Chondrocyte (in vitro differentiated cells): ENCODE data around the gene ZNF229. TPM values are rescaled to one million over a fixed set of nuclear protein-coding genes. Genes with fewer than 3 reads are reported as not detected.
"Not testable (repeated sequence)": the region's sequence is repeated elsewhere in the genome, so short reads cannot be mapped to it uniquely, and the experiment has no call there.

Source experiments
- DNase-seq: peaks from one replicate; pipeline ENCODE4 v3.0.0; 2021; ENCODE audit warnings: mixed read lengths, low spot score
- H3K27ac Mint-ChIP-seq: one replicate; pipeline ENCODE4 v1.8.0; 2021; ENCODE audit warnings: mild to moderate bottlenecking, moderate library complexity, mixed read lengths; ENCODE audit not compliant: unreplicated experiment
- H3K27me3 Mint-ChIP-seq: 2 replicates; pipeline ENCODE4 v1.8.0; 2021; ENCODE audit warnings: low read depth, mixed read lengths
- H3K36me3 Mint-ChIP-seq: 2 replicates; pipeline ENCODE4 v1.8.0; 2021; ENCODE audit warnings: low read depth, mixed read lengths
- H3K4me1 Mint-ChIP-seq: 2 replicates; pipeline ENCODE4 v1.8.0; 2021; ENCODE audit warnings: low read depth, mild to moderate bottlenecking, mixed read lengths
- H3K4me3 Mint-ChIP-seq: one replicate; pipeline ENCODE4 v1.8.0; 2021; ENCODE audit warnings: mild to moderate bottlenecking, moderate library complexity, mixed read lengths; ENCODE audit not compliant: unreplicated experiment
- H3K9me3 Mint-ChIP-seq: 2 replicates; pipeline ENCODE4 v1.8.0; 2021; ENCODE audit warnings: low read depth, mixed read lengths
- total RNA-seq: library from RNA; stranded (reverse); gene quantifications from 3 replicates; pipeline ENCODE4 v1.2.1, GENCODE V29; 2021
- TF ChIP-seq, protein P1 (sequence below): fragments of 200-600 bp; sonication (generic); IDR thresholded peaks from 2 replicates; pipeline ENCODE4 v1.5.0; 2021; ENCODE audit warnings: antibody characterized with exemption, mild to moderate bottlenecking, moderate library complexity

Gene ZNF229
- total RNA-seq, 1 donor from 2014 or later = 3.7 TPM

DNA sequence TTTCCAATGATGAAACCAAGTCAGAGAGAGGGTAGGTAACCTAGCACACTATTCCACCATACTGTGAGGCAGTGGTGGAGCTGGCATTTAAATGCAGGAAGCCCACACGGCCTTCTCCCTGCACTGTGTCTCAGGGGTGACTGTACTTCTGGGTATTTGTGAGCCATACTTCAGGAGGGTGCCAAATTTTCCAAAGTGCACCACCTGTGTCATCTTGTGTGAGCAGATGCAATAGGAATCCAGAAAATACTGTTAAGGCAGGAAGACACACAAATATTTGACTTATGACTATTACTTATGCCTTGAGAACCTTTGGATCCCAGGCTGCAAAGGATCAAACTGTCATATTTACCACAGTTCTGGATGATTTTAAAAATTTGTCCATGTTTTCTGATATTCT lies 17.3 kb downstream of the ZNF229 start:
- Mint-ChIP-seq H3K4me3 (no peak overlapping the region), H3K27ac (no peak overlapping the region), H3K27me3 (no peaks in the 10 kb centered on the region), H3K4me1 (no peaks in the 10 kb centered on the region), H3K36me3 (peaks cover 46% of the 10 kb centered on the region), H3K9me3 (peaks cover 80% of the 10 kb centered on the region)
- TF ChIP-seq, protein P1, sequence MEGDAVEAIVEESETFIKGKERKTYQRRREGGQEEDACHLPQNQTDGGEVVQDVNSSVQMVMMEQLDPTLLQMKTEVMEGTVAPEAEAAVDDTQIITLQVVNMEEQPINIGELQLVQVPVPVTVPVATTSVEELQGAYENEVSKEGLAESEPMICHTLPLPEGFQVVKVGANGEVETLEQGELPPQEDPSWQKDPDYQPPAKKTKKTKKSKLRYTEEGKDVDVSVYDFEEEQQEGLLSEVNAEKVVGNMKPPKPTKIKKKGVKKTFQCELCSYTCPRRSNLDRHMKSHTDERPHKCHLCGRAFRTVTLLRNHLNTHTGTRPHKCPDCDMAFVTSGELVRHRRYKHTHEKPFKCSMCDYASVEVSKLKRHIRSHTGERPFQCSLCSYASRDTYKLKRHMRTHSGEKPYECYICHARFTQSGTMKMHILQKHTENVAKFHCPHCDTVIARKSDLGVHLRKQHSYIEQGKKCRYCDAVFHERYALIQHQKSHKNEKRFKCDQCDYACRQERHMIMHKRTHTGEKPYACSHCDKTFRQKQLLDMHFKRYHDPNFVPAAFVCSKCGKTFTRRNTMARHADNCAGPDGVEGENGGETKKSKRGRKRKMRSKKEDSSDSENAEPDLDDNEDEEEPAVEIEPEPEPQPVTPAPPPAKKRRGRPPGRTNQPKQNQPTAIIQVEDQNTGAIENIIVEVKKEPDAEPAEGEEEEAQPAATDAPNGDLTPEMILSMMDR = no peak
- no peak for DNase-seq

DNA sequence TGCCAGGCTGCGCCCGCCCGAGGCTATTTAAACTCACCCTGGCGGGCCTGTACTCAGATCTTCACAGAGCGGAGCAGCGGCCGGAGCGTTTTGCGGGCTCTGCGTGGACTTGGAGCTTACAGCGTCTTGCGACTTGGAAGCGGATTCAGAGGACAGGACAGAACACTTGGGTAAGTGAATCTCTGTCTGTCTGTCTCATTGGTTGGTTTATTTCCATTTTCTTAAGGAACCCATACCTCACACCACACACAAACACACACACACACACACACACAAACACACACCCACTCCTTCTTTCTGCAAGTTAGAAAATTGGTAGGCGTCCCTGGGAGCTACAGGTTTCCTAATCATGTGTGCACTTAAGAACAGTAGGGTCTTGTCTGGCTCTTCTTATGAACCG lies 32.7 kb downstream of the ZNF229 start:
- H3K27me3 Mint-ChIP-seq, H3K4me1 Mint-ChIP-seq, H3K27ac Mint-ChIP-seq, H3K4me3 Mint-ChIP-seq, DNase-seq, H3K36me3 Mint-ChIP-seq: not testable (repeated sequence)
- H3K9me3 Mint-ChIP-seq = peaks cover 43% of the 10 kb centered on the region

DNA sequence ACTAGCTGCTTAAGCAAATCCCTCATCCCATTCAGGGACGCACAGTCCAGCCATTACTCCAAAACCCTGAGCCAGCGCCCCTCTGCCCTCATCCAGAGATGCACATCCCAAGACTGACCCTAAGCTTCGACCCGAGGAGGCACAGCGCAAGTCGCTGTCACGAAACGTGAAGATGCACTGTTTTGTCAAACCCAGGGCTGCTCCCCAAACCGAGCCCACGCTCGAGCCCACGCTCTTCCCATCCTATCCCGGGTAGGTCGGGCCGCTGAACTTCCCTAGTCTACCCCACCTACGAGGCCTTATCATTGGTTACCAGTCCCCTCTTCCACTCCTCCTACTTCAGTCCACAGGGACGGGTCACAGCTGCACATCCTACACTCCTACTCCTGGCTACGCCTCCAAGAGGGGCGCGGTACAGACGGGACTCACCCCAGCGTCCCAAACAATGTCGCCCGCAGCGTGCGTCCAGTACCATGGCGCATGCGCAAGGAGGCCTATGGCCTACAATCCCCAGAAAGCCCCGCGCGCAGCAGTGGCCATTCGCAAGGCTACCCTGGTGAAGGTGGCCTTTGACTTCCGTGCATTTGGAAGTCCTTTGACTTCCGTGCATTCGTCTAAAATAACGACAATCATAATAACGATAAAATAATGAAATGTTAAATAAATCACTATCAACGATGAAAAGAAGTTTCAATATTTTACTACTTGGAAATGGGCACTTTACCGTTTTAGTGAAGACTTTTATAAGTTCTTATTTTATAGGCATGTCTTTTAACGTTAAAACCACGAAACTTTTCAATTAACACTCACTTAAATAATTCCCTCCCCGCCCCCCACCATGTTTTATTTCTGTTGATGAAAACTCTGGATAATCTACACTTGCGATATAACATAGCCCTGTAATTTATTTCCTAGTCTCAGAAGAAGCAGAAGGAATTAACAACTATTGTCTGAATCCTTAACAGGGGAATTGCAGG lies 46.8 kb downstream of the ZNF229 start, which contains the start of gene ZNF285:
TSS of gene ZNF285 (minus strand) at position 470 of the 977 bp plus-strand sequence. CDS start 4,395 bp downstream, outside the sequence.
- peaks cover 14% of the 10 kb centered on the region for H3K4me1 Mint-ChIP-seq
- peaks cover 24% of the 10 kb centered on the region for H3K9me3 Mint-ChIP-seq
- peak; percentile 98 for DNase-seq
- H3K4me3 Mint-ChIP-seq = peak within 1 kb of the TSS; percentile 100
- H3K27ac Mint-ChIP-seq = peak within 1 kb of the TSS; percentile 87
- no peaks in the 10 kb centered on the region for H3K27me3 Mint-ChIP-seq
- TF ChIP-seq, protein P1 = no peak
- H3K36me3 Mint-ChIP-seq = peaks cover 12% of the 10 kb centered on the region

DNA sequence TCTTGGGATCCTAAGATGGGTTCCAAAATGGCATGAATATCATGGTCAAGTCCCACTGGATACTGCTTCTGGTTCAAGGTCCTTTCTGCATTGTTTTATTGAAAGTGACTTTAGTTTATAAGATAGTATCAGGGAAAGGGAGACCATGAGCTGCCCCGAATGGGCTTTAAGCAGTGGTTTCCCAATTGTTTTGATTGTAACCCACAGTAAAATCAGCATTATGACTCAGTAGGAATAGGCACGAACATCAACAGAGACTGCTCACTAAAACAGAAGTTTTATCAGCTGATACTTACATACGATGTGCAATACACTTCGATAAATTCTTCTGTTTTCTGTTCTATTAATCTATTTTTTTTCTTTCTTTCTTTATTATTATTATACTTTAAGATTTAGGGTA lies 59.0 kb downstream of the ZNF229 start:
- not testable (repeated sequence) for H3K27me3 Mint-ChIP-seq

More for the DNA sequence above, 59.0 kb downstream of the ZNF229 start:
- Mint-ChIP-seq H3K9me3 (peaks cover 23% of the 10 kb centered on the region), H3K36me3 (peaks cover 48% of the 10 kb centered on the region)
- not testable (repeated sequence) for H3K4me3 Mint-ChIP-seq, DNase-seq, H3K27ac Mint-ChIP-seq, H3K4me1 Mint-ChIP-seq

Other genes with a start within 250 kb of the ZNF229 start
- gene ZNF227, start 235.9 kb downstream of the ZNF229 start, total RNA-seq = 12.2 to 20.2 TPM (median 15.2 TPM) in 3 replicates
- 1.8 to 3.4 TPM (median 2.1 TPM) in 3 replicates for gene ZNF233, start 188.6 kb downstream of the ZNF229 start, total RNA-seq
- gene ZNF235, start 143.4 kb downstream of the ZNF229 start, total RNA-seq = 6.7 to 7.4 TPM (median 7.4 TPM) in 3 replicates
- 4.9 to 7.1 TPM (median 6.9 TPM) in 3 replicates for gene ZNF112, start 91.8 kb downstream of the ZNF229 start, total RNA-seq
- 4.1 to 5.6 TPM (median 4.3 TPM) in 3 replicates for gene ZNF285, start 46.9 kb downstream of the ZNF229 start, total RNA-seq
- gene ZNF180, start 52.0 kb upstream of the ZNF229 start, total RNA-seq = 4.6 to 7.8 TPM (median 4.7 TPM) in 3 replicates
- not detected in 3 replicates for gene CEACAM20, start 81.2 kb upstream of the ZNF229 start, total RNA-seq
- not detected in 3 replicates for gene IGSF23, start 165.1 kb upstream of the ZNF229 start, total RNA-seq
- 44.4 to 93.2 TPM (median 89.7 TPM) in 3 replicates for gene PVR, start 195.4 kb upstream of the ZNF229 start, total RNA-seq
- 5.2 to 6.5 TPM (median 5.4 TPM) in 3 replicates for gene CEACAM19, start 223.0 kb upstream of the ZNF229 start, total RNA-seq